HepG2 (cell line): Measurements from ENCODE around the gene RERE. TPM values are rescaled to one million over a fixed set of nuclear protein-coding genes. Genes with fewer than 3 reads are reported as not detected.

ENCODE experiments used
- ATAD3A ChIP-seq: sonication (generic); formaldehyde crosslinking; IDR thresholded peaks from 2 replicates; pipeline ENCODE4 v1.4.0; 2020; ENCODE audit warnings: missing genetic modification reagents
- ATF3 ChIP-seq: sonication (generic); formaldehyde crosslinking; IDR thresholded peaks from 2 replicates; pipeline ENCODE4 v1.4.0; 2020; ENCODE audit warnings: missing genetic modification reagents
- CAMTA2 ChIP-seq: sonication (generic); formaldehyde crosslinking; IDR thresholded peaks from 2 replicates; pipeline ENCODE4 v1.4.0; 2020; ENCODE audit warnings: mild to moderate bottlenecking, missing genetic modification reagents, borderline replicate concordance
- E2F5 ChIP-seq: sonication (generic); formaldehyde crosslinking; conservative IDR thresholded peaks from 2 replicates; pipeline ENCODE4 v1.4.0; 2020; ENCODE audit warnings: missing genetic modification reagents
- FOXA3 ChIP-seq: IDR thresholded peaks from 2 replicates; pipeline ENCODE4 v1.6.1; 2016; ENCODE audit warnings: missing genetic modification reagents, missing compliant biosample characterization
- FOXM1 ChIP-seq: sonication (generic); formaldehyde crosslinking; IDR thresholded peaks from 2 replicates; pipeline ENCODE4 v1.5.0; 2020; ENCODE audit warnings: missing genetic modification reagents
- FOXO1 ChIP-seq: sonication (generic); formaldehyde crosslinking; IDR thresholded peaks from 2 replicates; pipeline ENCODE4 v1.4.0; 2020; ENCODE audit warnings: missing genetic modification reagents
- NR1H2 ChIP-seq: sonication (generic); formaldehyde crosslinking; IDR thresholded peaks from 2 replicates; pipeline ENCODE4 v1.8.1; 2022; ENCODE audit warnings: low read depth, missing genetic modification reagents, borderline replicate concordance
- PHF20 ChIP-seq: sonication (generic); formaldehyde crosslinking; IDR thresholded peaks from 2 replicates; pipeline ENCODE4 v1.5.0; 2020; ENCODE audit warnings: mild to moderate bottlenecking, missing genetic modification reagents
- THAP8 ChIP-seq: sonication (generic); formaldehyde crosslinking; IDR thresholded peaks from 2 replicates; pipeline ENCODE4 v1.5.1; 2020; ENCODE audit warnings: missing genetic modification reagents, mild to moderate bottlenecking, borderline replicate concordance
- ZBTB40 ChIP-seq, 2 experiments: fragments of 450-650 bp in 1 of 2; sonication (generic) in 1 of 2; formaldehyde crosslinking in 1 of 2; IDR thresholded peaks; 2 replicates each; pipeline versions ENCODE4 v1.6.1 to v1.8.0; 2016 to 2022; ENCODE audit warnings: antibody characterized with exemption in 1 of 2, mild to moderate bottlenecking in 1 of 2, missing genetic modification reagents in 1 of 2
- ZNF225 ChIP-seq: sonication (generic); formaldehyde crosslinking; IDR thresholded peaks from 2 replicates; pipeline ENCODE4 v1.4.0; 2020; ENCODE audit warnings: mild to moderate bottlenecking, missing genetic modification reagents
- ZNF274 ChIP-seq: sonication (generic); formaldehyde crosslinking; IDR thresholded peaks from 2 replicates; pipeline ENCODE4 v1.5.1; 2020; ENCODE audit warnings: mild to moderate bottlenecking, missing genetic modification reagents
- ZNF567 ChIP-seq: sonication (generic); formaldehyde crosslinking; IDR thresholded peaks from 2 replicates; pipeline ENCODE4 v1.8.1; 2023; ENCODE audit warnings: mild to moderate bottlenecking, missing genetic modification reagents, borderline replicate concordance
- ZNF577 ChIP-seq: sonication (generic); formaldehyde crosslinking; IDR thresholded peaks from 2 replicates; pipeline ENCODE4 v1.4.0; 2020; ENCODE audit warnings: mild to moderate bottlenecking, low read depth, missing genetic modification reagents, borderline replicate concordance
- ZNF616 ChIP-seq: sonication (generic); formaldehyde crosslinking; IDR thresholded peaks from 2 replicates; pipeline ENCODE4 v1.5.0; 2020; ENCODE audit warnings: low read depth, mild to moderate bottlenecking, missing genetic modification reagents
- ZNF781 ChIP-seq: sonication (generic); formaldehyde crosslinking; IDR thresholded peaks from 2 replicates; pipeline ENCODE4 v1.5.1; 2020; ENCODE audit warnings: borderline replicate concordance, mild to moderate bottlenecking, missing genetic modification reagents; ENCODE audit errors: not compliant biosample characterization
- ZNF788 ChIP-seq: sonication (generic); formaldehyde crosslinking; IDR thresholded peaks from 2 replicates; pipeline ENCODE4 v1.5.0; 2020; ENCODE audit warnings: mild to moderate bottlenecking, missing genetic modification reagents, borderline replicate concordance
- polyA plus RNA-seq, 8 experiments: library from polyadenylated mRNA; depleted of rRNA in 3 of 8; stranded (reverse) in 7 of 8; unstranded in 1 of 8; fragments of >200 nt; fragmentation: Illumina TruSeq in 4 of 8; extraction: Trizol in 4 of 8; gene quantifications; 2 replicates each; pipeline versions ENCODE4 v1.2.1 to v1.2.3, GENCODE V29; 2011 to 2016; ENCODE audit warnings: low read depth in 4 of 8, missing spikeins in 1 of 8, mixed read lengths in 1 of 8; ENCODE audit not compliant: insufficient read depth in 1 of 8
- total RNA-seq, 5 experiments: library from RNA; depleted of rRNA; stranded (reverse); fragments of >200 nt; fragmentation: Illumina TruSeq; extraction: Trizol; gene quantifications; 2 replicates each; pipeline ENCODE4 v1.2.3, GENCODE V29; 2016; ENCODE audit warnings: low read depth in 1 of 5

RERE gene
- total and polyA plus RNA-seq, 2 of the 13 experiments (the other 11 are each of a cell fraction or from before 2014, with no cell fraction given), result 18.3 to 21.9 TPM

- TF ChIP-seq THAP8 (CRISPR knock-in tag) (peak; percentile 62; the same call in 1 of the 2 replicates), ZNF567 (no peak), ZNF781 (CRISPR knock-in tag) (no peak), ZNF616 (no peak), ZBTB40 (IDR thresholded peaks at IDR 0.05) (no peak), ZBTB40 (CRISPR knock-in tag; IDR thresholded peaks at IDR 0.05) (peak; percentile 37; the same call in 1 of the 2 replicates), ATAD3A (CRISPR knock-in tag) (no peak), FOXM1 (CRISPR knock-in tag) (no peak), ZNF788 (peak; percentile 76; the same call in 1 of the 2 replicates), ZNF225 (CRISPR knock-in tag) (no peak), PHF20 (no peak), FOXO1 (CRISPR knock-in tag) (no peak; the same call in 1 of the 2 replicates), ZNF274 (CRISPR knock-in tag) (no peak), ATF3 (CRISPR knock-in tag) (peak; percentile 34; the same call in 1 of the 2 replicates), ZNF577 (CRISPR knock-in tag) (no peak), FOXA3 (peak; percentile 68), NR1H2 (CRISPR knock-in tag) (no peak; the same call in 1 of the 2 replicates), E2F5 (CRISPR knock-in tag) (no peak), CAMTA2 (no peak)
These were observed 31.4 kb upstream of the RERE start (continued) for GRCh38 chr1:8848663-8849386.
